RPMI8226 (cell line): ENCODE results near the gene DIS3L2.
"Not testable (repeated sequence)": the region's sequence is repeated elsewhere in the genome, so short reads cannot be mapped to it uniquely, and the experiment has no call there.

Experiments used
- DNase-seq: peaks from one replicate; pipeline ENCODE4 v3.0.0-alpha.2; 2015

DIS3L2 gene

GRCh38 chr2:232061265-232061664, 99.8 kb downstream of the DIS3L2 start:
- DNase-seq = no peak

DNA sequence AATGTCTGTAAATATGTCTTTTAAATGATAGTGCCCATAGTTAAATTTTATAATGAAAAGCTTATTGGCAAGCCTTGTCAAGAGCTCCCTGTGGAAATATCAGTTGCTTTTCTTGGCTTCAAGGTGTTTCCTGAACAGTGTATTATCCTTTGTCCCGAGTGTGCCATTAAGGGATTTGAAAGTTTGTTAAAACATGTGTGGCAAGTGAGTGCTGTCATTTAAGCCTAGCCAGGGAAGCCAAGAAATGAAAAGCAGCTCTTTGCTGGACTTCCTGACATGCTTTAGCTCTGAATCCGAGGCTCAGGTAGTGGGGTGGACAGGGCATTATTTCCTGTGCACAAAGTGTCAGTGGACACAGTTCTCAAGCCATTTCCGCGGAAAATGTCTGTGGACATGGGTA, 111.5 kb downstream of the DIS3L2 start:
- DNase-seq = no peak

DNA sequence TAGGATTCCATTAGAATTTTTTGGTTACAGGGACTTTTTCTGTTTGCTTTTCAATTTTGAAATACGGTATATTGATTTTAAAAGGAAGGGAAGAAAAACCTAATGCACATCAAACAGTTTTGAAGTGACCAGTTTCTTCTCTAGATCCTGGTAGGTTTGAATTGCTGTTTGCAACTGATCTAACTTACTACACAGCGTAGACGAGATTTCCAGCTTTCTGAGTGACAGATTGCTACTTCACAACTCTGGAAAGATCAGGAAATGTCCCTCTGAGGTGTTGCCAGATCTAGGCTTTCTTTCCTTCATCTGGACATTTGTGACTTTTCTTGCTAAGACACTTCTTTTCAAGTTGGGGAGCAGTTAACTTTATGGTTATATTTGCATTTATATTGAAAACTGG, 112.2 kb downstream of the DIS3L2 start:
- DNase-seq = no peak

DNA sequence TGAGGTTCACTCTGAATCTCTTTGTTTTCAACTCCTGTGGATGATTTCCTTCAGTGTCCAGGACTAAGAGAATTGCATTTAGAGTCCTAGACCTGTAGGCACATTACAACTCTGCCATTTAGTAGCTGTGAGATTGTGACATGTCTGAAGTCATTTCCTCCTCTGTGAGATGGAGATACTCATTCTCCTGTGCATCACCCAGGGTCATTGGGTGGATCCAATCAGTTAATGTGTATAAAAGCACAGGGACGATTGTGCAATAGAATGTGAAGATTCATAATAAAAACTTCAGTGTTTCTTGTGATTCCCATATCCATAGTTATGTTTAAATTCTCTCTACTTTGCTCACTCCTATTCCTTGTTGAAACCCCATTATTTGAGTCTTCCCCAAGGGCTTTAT, 113.6 kb downstream of the DIS3L2 start:
- no peak for DNase-seq

DNA sequence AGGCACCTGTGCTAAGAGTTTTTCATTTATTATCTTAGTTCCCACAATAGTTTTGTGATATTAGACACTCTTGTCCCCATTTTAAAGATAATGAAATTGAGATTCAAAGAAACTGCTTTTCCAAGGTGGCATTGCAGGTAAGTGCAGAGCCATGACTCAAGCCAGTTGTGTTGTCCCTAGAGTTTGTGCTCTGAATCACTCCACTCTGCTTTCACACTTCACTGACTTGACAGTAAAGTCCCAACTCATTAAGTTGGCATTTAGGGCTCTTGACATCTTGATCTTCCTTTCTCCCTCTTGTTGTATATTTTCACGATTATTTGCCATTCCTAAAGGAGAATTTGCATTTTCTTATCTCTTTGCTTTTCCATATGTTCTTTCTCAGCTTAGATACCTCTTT, 114.3 kb downstream of the DIS3L2 start:
- DNase-seq = no peak

GRCh38 chr2:232076272-232076671, 114.8 kb downstream of the DIS3L2 start:
- DNase-seq = no peak

- no peak for DNase-seq
These were observed 115.2 kb downstream of the DIS3L2 start for GRCh38 chr2:232076736-232077135.

DNA sequence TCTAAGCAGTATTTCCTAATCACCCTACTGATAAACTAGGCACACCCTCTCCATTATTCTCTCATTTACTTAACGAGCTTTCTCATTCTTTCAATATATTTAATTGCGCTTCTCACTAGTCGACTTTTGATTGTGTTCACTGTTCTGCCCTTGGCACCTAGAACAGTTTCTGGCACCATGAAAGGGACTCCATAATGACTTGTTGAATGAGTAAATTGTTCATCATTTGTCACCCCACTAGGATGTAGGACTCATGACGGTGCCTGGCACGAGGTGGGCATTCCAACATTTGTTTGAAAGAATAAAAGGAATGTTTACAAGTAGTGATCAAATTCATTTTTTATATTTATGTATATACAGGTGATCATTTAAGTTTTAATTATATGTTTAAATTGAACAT, 123.7 kb downstream of the DIS3L2 start:
- no peak for DNase-seq

GRCh38 chr2:232085826-232086425, 124.4 kb downstream of the DIS3L2 start:
- no peak for DNase-seq

GRCh38 chr2:232088771-232089170, 127.3 kb downstream of the DIS3L2 start:
- DNase-seq = no peak

DNA sequence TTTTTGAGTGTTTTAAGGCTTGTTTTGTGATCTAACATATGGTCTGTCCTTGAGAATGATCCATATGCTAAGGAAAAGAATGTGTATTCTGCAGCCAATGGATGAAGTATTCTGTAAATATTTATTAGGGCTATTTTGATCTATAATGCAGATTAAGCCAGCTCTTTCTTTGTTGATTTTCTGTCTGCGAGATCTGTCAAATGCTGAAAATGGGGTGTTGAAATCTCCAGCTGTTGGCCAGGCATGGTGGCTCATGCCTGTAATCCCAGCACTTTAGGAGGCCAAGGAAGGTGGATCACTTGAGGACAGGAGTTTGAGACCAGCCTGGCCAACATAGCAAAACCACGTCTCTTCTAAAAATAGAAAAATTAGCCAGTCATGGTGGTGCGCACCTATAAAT, 132.7 kb downstream of the DIS3L2 start:
- no peak for DNase-seq

DNA sequence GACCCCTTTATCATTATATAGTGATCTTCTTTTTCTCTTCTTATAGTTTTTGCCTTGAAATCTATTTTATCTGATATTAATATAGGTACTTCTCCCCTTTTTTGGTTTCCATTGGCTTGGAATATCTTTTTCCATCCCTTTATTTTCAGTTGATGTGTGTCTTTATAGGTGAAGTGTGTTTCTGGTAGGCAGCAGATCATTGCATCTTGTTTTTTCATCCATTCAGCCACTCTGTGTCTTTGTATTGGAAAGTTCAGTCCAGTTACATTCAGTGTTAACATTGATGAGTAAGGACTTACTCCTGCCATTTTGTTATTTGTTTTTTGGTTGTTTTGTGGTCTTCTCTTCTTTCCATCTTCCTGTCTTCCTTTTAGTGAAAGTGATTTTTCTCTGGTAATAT, 133.4 kb downstream of the DIS3L2 start:
- DNase-seq = no peak

DNA sequence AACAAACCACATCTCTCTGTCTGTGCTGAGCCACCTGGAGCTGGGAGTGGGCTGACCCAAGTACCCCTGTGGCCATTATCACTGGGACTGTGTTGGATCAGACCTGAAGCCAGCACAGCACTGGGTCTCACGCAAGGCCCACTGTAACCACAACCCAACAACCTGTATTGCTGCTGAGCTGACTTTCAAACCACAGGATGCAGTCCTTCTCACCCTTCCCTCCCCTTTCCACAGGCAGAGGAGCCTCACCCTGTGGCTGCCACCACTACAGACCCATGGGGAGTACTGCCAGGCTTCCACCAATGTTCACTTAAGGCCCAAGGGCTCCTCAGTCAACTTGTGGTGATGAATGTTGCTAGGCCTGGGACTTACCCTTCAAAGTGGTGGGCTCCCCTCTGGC, 135.7 kb downstream of the DIS3L2 start:
- no peak for DNase-seq

DNA sequence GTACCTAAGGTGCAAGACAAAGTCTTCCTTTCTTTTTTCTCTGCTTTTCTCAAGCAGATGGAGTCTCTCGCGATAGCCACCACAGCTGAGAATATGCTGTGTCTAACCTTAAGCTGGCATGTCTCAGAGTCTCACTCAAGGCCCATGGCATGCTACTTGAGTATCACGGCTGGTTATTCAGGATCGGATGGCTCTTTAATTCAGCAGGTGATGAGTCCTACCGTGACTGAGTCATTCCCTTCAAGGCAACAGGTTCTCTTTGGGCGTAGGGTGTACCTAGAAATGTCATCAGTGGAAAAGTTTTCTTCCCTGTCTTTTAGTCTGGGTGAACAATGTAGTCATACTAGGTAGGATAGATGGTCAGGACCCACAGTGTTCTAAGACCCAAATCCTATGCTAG, 136.2 kb downstream of the DIS3L2 start:
- DNase-seq = no peak

- DNase-seq = no peak
These were observed 140.9 kb downstream of the DIS3L2 start for GRCh38 chr2:232102380-232102779.

DNA sequence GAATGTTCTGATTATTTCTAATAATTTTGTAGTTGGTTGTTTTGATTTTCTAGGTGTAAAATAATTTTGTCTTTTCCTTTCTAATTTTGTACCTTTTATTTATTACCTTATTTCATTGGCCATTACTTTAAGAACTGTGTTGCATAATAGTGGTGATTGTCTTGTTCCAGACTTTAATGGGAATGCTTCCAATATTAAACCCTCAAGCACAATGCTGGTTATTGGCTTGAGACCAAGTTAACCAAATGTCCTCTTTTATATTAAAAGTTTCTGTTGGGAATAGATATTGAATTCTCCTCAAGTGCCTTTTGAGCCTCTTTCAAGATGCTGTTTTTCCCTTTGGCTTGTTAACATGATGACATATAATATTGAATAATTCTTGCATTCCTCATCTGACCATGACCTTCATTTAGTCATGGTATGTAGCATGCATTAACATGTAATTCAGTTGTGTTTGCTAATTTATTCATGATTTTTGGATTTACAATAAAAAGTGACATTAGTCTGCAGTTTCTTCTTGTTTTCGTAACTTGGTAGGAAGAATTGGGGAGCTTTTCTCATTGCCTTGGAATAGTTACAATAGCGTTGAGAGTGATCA, 141.7 kb downstream of the DIS3L2 start:
- no peak for DNase-seq

- no peak for DNase-seq
These were observed 142.6 kb downstream of the DIS3L2 start for GRCh38 chr2:232104076-232104646.

- no peak for DNase-seq
These were observed 150.0 kb downstream of the DIS3L2 start for GRCh38 chr2:232111551-232111950.

GRCh38 chr2:232113821-232114220, 152.3 kb downstream of the DIS3L2 start:
- no peak for DNase-seq

GRCh38 chr2:232115728-232116361, 154.3 kb downstream of the DIS3L2 start:
- not testable (repeated sequence) for DNase-seq

DNA sequence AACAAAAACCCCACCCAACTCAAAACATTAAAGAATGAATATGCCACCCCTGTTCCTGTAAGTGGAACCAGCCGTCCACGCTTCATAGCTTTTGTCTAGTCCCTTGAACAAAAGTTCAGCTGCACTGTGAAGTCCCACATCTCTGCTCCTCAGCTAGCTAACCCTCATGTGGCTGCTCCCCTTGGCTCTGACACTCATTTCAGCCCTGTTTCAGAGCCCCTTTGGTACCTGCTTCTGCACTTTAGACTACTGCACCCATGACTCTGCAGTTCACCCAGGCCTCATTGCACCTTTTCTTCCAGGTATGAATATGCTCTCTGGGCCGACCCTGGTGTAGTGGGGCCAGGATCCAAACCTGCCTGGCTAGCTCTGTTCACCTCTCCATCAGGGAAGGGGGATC, 155.3 kb downstream of the DIS3L2 start:
- DNase-seq = no peak

DNA sequence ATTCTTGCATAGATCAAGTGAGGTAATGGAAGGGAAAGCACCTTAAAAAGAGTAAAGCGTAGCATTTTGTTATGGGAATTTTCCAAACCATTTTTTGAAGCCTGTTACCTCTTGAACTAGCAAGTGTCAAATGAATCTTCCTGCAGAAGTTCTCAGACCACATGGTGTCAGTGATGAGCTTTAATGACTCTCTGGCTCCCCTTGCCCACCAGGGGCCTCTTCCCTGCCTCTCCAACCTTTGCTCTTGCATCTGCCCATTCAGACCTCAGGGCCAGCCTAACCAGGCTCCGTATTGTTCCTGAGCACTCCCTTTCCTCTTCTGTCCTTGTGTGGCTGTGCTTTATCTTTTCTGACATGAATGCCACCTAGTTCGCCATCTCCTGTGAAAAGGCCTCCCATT, 155.9 kb downstream of the DIS3L2 start:
- DNase-seq = no peak

DNA sequence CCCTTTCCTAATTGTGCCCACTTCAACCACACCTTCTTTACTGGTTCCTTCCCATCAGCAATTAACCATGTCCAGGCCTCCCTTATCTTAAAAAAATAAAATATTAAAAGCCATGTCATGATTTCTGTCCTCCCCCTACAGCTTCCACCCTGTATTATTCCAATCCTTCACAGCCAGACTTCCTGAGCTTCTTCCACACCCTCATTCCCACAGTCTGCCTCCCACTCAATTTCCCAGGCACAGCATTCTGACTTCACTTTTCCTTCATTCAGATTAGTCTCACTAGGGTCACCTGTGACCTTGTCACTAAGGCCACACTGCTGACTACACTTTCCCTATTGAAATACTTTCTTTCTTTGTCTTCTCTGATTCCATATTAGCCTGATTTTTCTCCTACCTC, 159.4 kb downstream of the DIS3L2 start:
- no peak for DNase-seq

- no peak for DNase-seq
These were observed 162.8 kb downstream of the DIS3L2 start for GRCh38 chr2:232124309-232124708.
